ENCODE data around the gene DLG3.

DLG3 gene

DNA sequence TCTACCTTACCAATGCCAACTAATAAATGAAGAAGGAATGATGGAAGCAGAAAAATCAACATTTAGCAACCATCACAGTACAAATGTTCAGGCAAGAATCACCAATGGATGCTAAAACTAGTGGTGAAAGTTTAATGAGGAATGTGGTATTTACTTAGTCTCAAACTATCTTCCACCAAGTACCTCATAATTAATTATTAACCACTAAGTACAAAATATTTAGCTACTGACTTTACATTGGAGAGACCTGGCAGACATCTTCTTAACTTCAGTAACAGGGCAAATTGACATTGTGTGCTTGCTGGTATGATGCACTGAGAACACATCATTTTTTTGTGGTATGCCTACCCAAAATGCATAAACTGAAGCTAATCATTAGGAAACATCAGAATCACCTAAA, 82.4 kb downstream of the DLG3 start:
- Histone ChIP-seq H3K27ac (ENCODE audit: low read length) (no peak overlapping the region), H3K4me2 (ENCODE audit: low read length) (peak overlapping the region; percentile 43), H3K27me3 (ENCODE audit: low read depth, low read length) (no peaks in the 10 kb centered on the region; the same call in 1 of the 2 replicates), H4K20me1 (ENCODE audit: insufficient read depth, low read length) (no peaks in the 10 kb centered on the region), H3K36me3 (replicated peaks; ENCODE audit: low read depth, low read length) (no peaks in the 10 kb centered on the region), H3K4me3 (ENCODE audit: low read length) (peak overlapping the region; percentile 15; the same call in 1 of the 2 replicates), H3K9ac (ENCODE audit: low read length) (no peak overlapping the region), H3K4me1 (ENCODE audit: low read length) (peaks cover 17% of the 10 kb centered on the region), H3K79me2 (ENCODE audit: low read length) (no peaks in the 10 kb centered on the region), H2AFZ (ENCODE audit: low read depth, low read length) (no peak overlapping the region), H3K9me3 (ENCODE audit: insufficient read depth, low read length) (no peaks in the 10 kb centered on the region)
- no peak for TF ChIP-seq EZH2phosphoT487 (IDR thresholded peaks at IDR 0.05; ENCODE audit: low read depth)
- TF ChIP-seq, protein P1, sequence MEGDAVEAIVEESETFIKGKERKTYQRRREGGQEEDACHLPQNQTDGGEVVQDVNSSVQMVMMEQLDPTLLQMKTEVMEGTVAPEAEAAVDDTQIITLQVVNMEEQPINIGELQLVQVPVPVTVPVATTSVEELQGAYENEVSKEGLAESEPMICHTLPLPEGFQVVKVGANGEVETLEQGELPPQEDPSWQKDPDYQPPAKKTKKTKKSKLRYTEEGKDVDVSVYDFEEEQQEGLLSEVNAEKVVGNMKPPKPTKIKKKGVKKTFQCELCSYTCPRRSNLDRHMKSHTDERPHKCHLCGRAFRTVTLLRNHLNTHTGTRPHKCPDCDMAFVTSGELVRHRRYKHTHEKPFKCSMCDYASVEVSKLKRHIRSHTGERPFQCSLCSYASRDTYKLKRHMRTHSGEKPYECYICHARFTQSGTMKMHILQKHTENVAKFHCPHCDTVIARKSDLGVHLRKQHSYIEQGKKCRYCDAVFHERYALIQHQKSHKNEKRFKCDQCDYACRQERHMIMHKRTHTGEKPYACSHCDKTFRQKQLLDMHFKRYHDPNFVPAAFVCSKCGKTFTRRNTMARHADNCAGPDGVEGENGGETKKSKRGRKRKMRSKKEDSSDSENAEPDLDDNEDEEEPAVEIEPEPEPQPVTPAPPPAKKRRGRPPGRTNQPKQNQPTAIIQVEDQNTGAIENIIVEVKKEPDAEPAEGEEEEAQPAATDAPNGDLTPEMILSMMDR (IDR thresholded peaks at IDR 0.05; ENCODE audit: low read depth, low read length) = no peak

- no peaks in the 10 kb centered on the region for H4K20me1 ChIP-seq (ENCODE audit: insufficient read depth, low read length)
- peak overlapping the region; percentile 43 for H3K4me2 ChIP-seq (ENCODE audit: low read length)
- no peak overlapping the region for H3K9ac ChIP-seq (ENCODE audit: low read length)
- peak overlapping the region; percentile 15; the same call in 1 of the 2 replicates for H3K4me3 ChIP-seq (ENCODE audit: low read length)
- H3K27me3 ChIP-seq (ENCODE audit: low read depth, low read length) = no peaks in the 10 kb centered on the region; the same call in 1 of the 2 replicates
- no peak overlapping the region for H2AFZ ChIP-seq (ENCODE audit: low read depth, low read length)
- H3K4me1 ChIP-seq (ENCODE audit: low read length) = peaks cover 17% of the 10 kb centered on the region
- H3K27ac ChIP-seq (ENCODE audit: low read length) = no peak overlapping the region
- H3K36me3 ChIP-seq (replicated peaks; ENCODE audit: low read depth, low read length) = no peaks in the 10 kb centered on the region
- no peaks in the 10 kb centered on the region for H3K9me3 ChIP-seq (ENCODE audit: insufficient read depth, low read length)
- no peak for TF ChIP-seq EZH2phosphoT487 (IDR thresholded peaks at IDR 0.05; ENCODE audit: low read depth)
- TF ChIP-seq, protein P1 (IDR thresholded peaks at IDR 0.05; ENCODE audit: low read depth, low read length) = no peak
- H3K79me2 ChIP-seq (ENCODE audit: low read length) = no peaks in the 10 kb centered on the region
Observed at GRCh38 chrX:70527610-70528345, 83.1 kb downstream of the DLG3 start.

- H3K36me3 ChIP-seq (replicated peaks; ENCODE audit: low read depth, low read length) = no peaks in the 10 kb centered on the region
- H2AFZ ChIP-seq (ENCODE audit: low read depth, low read length) = no peak overlapping the region
- no peaks in the 10 kb centered on the region for H4K20me1 ChIP-seq (ENCODE audit: insufficient read depth, low read length)
- no peak overlapping the region for H3K4me3 ChIP-seq (ENCODE audit: low read length)
- H3K9ac ChIP-seq (ENCODE audit: low read length) = no peak overlapping the region
- H3K9me3 ChIP-seq (ENCODE audit: insufficient read depth, low read length) = no peaks in the 10 kb centered on the region
- H3K27ac ChIP-seq (ENCODE audit: low read length) = no peak overlapping the region
- no peaks in the 10 kb centered on the region for H3K79me2 ChIP-seq (ENCODE audit: low read length)
- TF ChIP-seq EZH2phosphoT487 (IDR thresholded peaks at IDR 0.05; ENCODE audit: low read depth) = no peak
- TF ChIP-seq, protein P1 (IDR thresholded peaks at IDR 0.05; ENCODE audit: low read depth, low read length) = no peak
- H3K4me1 ChIP-seq (ENCODE audit: low read length) = 0 out of 2 replicates have a peak, but pooled peaks cover 4% of the 10 kb centered on the region
- H3K4me2 ChIP-seq (ENCODE audit: low read length) = no peak overlapping the region
- H3K27me3 ChIP-seq (ENCODE audit: low read depth, low read length) = no peaks in the 10 kb centered on the region
Observed at GRCh38 chrX:70535198-70535597, 90.6 kb downstream of the DLG3 start.

DNA sequence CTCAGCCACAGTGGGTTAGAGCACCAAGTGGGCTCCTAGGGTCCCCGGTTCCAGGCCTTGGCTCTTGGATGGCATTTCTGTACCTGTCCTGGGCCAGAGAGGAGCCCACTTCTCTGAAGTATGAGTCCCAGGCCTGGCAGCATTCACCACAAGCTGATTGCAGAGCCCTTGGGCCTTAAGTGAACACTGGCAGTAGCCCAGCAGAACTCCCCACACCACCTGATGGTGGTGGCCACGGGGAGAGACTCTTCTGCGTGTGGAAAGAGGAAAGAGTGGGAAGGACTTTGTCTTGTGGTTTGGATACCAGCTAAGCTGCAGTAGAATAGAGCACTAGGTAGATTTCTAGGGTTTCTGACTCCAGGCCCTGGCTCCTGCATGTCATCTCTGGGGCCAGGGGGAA, 104.8 kb downstream of the DLG3 start:
- no peak overlapping the region for H3K27ac ChIP-seq (ENCODE audit: low read length)
- H3K4me2 ChIP-seq (ENCODE audit: low read length) = no peak overlapping the region
- no peak overlapping the region for H3K9ac ChIP-seq (ENCODE audit: low read length)
- H4K20me1 ChIP-seq (ENCODE audit: insufficient read depth, low read length) = no peaks in the 10 kb centered on the region
- no peaks in the 10 kb centered on the region for H3K9me3 ChIP-seq (ENCODE audit: insufficient read depth, low read length)
- H3K4me1 ChIP-seq (ENCODE audit: low read length) = peaks cover 11% of the 10 kb centered on the region
- no peaks in the 10 kb centered on the region for H3K79me2 ChIP-seq (ENCODE audit: low read length)
- H3K36me3 ChIP-seq (replicated peaks; ENCODE audit: low read depth, low read length) = no peaks in the 10 kb centered on the region
- H3K27me3 ChIP-seq (ENCODE audit: low read depth, low read length) = no peaks in the 10 kb centered on the region
- no peak for TF ChIP-seq EZH2phosphoT487 (IDR thresholded peaks at IDR 0.05; ENCODE audit: low read depth)
- TF ChIP-seq, protein P1 (IDR thresholded peaks at IDR 0.05; ENCODE audit: low read depth, low read length) = no peak
- no peak overlapping the region for H3K4me3 ChIP-seq (ENCODE audit: low read length)
- H2AFZ ChIP-seq (ENCODE audit: low read depth, low read length) = no peak overlapping the region

All from OCI-LY3 (cell line).